Bronchial epithelial cell (primary cell): ENCODE data around the gene LAMB1. TPM values are rescaled to one million over a fixed set of nuclear protein-coding genes. Genes with fewer than 3 reads are reported as not detected.

Source experiments
- DNase-seq: peaks from one replicate; pipeline ENCODE4 v3.0.0-alpha.2; 2010; ENCODE audit warnings: low read depth
- FAIRE-seq: peaks from 2 replicates; lab custom pipeline; 2011; peaks lifted over from hg19 to GRCh38; lab: Jason Lieb, UNC
- H3K27me3 ChIP-seq: 2 replicates; pipeline ENCODE4 v1.5.1; 2011; ENCODE audit warnings: low read length; ENCODE audit not compliant: control insufficient read depth, insufficient read depth
- H3K36me3 ChIP-seq: 2 replicates; pipeline ENCODE4 v1.5.1; 2011; ENCODE audit warnings: low read length; ENCODE audit not compliant: control insufficient read depth, insufficient read depth
- H3K4me3 ChIP-seq: 2 replicates; pipeline ENCODE4 v1.5.1; 2011; ENCODE audit warnings: mild to moderate bottlenecking, low read depth, low read length, control low read depth
- CTCF ChIP-seq: IDR thresholded peaks from 2 replicates; pipeline ENCODE4 v1.5.1; 2011; ENCODE audit warnings: mild to moderate bottlenecking, moderate library complexity, low read length, control low read depth, inconsistent platforms; ENCODE audit not compliant: insufficient read depth, severe bottlenecking
- total RNA-seq: library from RNA; depleted of rRNA; stranded (reverse); fragments of >200 nt; gene quantifications from 2 replicates; pipeline ENCODE4 v1.2.1, GENCODE V29; 2014

LAMB1 gene
- total RNA-seq, 1 donor from 2014 or later, result 75.8 TPM

- Histone ChIP-seq H3K36me3 (peaks cover 12% of the 10 kb centered on the region), H3K4me3 (no peak overlapping the region), H3K27me3 (no peaks in the 10 kb centered on the region)
- no peak for FAIRE-seq
- no peak for DNase-seq
- no peak for TF ChIP-seq CTCF
These were observed 56.5 kb downstream of the LAMB1 start for GRCh38 chr7:107946451-107946850.

- no peaks in the 10 kb centered on the region for H3K27me3 ChIP-seq
- TF ChIP-seq CTCF, result no peak
- peaks cover 11% of the 10 kb centered on the region for H3K36me3 ChIP-seq
- FAIRE-seq (no peak), DNase-seq (no peak)
- no peak overlapping the region for H3K4me3 ChIP-seq
These were observed 57.6 kb downstream of the LAMB1 start for GRCh38 chr7:107945332-107945731.

GRCh38 chr7:107944411-107945169, 58.4 kb downstream of the LAMB1 start:
- DNase-seq (no peak), FAIRE-seq (no peak)
- peaks cover 11% of the 10 kb centered on the region for H3K36me3 ChIP-seq
- no peaks in the 10 kb centered on the region for H3K27me3 ChIP-seq
- no peak overlapping the region for H3K4me3 ChIP-seq
- no peak for TF ChIP-seq CTCF

- H3K4me3 ChIP-seq, result no peak overlapping the region
- no peak for TF ChIP-seq CTCF
These were observed 59.9 kb downstream of the LAMB1 start for GRCh38 chr7:107943018-107943417.

GRCh38 chr7:107940951-107941350, 62.0 kb downstream of the LAMB1 start:
- Histone ChIP-seq H3K4me3 (no peak overlapping the region), H3K27me3 (no peaks in the 10 kb centered on the region), H3K36me3 (peaks cover 10% of the 10 kb centered on the region)
- no peak for DNase-seq
- no peak for FAIRE-seq
- no peak for TF ChIP-seq CTCF

More at GRCh38 chr7:107943018-107943417, 59.9 kb downstream of the LAMB1 start:
- Histone ChIP-seq H3K27me3 (no peaks in the 10 kb centered on the region), H3K36me3 (peaks cover 10% of the 10 kb centered on the region)
- no peak for DNase-seq
- no peak for FAIRE-seq
